ENCODE measurements around the gene GBGT1. TPM values are rescaled to one million over a fixed set of nuclear protein-coding genes. Genes with fewer than 3 reads are reported as not detected.

GBGT1 gene
- total RNA-seq, 4 donors from 2014 or later: 10.6 to 32.3 (median 20.5) TPM

DNA sequence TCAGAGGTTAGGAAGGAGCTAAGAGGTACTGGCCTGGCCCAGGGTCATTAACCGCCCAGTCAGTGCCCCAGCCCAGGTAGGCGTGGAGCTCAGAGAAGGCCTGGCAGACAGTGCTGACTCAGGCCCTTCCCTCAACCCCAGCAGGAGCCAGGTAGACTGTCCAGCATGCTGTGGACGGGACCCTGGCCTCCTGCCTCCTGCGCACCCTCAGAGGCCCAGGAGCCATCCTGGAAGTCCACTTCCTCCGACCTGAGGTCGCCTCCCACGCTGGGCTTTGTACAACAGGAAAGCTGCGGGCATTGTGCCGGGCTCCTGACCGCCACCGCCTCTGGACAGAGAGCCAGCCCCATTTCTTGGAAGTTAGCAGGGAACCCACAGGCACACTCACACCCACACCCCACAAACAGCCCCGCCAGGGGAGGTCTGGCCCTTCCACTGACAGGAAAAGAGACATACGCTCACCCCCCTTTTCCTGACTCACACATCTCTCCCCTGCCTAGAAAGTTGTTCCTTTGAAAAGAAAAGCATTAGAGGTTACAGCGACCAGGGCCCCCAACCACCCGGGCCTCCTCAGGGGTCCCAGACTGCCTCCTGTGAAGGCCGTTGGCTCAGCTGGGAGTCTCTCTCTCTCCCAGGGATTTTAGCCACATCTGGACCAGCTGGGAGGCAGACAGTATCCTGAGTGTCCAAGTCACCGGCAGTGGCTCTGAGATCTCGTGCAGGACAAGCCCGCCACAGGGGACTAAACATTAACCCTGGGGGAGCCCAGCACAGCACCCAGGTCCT, 50.4 kb downstream of the GBGT1 start:
- TF ChIP-seq, protein P1, sequence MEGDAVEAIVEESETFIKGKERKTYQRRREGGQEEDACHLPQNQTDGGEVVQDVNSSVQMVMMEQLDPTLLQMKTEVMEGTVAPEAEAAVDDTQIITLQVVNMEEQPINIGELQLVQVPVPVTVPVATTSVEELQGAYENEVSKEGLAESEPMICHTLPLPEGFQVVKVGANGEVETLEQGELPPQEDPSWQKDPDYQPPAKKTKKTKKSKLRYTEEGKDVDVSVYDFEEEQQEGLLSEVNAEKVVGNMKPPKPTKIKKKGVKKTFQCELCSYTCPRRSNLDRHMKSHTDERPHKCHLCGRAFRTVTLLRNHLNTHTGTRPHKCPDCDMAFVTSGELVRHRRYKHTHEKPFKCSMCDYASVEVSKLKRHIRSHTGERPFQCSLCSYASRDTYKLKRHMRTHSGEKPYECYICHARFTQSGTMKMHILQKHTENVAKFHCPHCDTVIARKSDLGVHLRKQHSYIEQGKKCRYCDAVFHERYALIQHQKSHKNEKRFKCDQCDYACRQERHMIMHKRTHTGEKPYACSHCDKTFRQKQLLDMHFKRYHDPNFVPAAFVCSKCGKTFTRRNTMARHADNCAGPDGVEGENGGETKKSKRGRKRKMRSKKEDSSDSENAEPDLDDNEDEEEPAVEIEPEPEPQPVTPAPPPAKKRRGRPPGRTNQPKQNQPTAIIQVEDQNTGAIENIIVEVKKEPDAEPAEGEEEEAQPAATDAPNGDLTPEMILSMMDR (IDR thresholded peaks at IDR 0.05; ENCODE audit: low read depth): no peak

DNA sequence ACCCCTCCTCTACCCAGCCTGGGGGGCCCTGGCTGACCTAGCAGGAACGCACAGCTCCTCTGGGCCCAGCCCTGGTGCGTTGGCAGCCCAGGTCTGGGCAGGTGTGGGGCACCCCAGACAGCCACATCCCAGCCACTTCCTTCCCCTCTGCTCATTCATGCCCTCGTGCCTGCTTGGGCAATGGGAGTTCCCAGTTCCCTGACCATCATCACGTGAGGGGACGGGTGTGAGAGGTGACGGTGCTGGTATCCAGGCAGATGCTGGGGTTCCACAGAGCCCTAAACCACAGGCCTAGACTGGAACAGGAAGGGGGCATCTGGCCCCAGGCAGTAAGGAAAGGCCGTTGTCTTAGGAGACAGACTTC, 51.1 kb downstream of the GBGT1 start:
- TF ChIP-seq, protein P1 (IDR thresholded peaks at IDR 0.05; ENCODE audit: low read depth): no peak

DNA sequence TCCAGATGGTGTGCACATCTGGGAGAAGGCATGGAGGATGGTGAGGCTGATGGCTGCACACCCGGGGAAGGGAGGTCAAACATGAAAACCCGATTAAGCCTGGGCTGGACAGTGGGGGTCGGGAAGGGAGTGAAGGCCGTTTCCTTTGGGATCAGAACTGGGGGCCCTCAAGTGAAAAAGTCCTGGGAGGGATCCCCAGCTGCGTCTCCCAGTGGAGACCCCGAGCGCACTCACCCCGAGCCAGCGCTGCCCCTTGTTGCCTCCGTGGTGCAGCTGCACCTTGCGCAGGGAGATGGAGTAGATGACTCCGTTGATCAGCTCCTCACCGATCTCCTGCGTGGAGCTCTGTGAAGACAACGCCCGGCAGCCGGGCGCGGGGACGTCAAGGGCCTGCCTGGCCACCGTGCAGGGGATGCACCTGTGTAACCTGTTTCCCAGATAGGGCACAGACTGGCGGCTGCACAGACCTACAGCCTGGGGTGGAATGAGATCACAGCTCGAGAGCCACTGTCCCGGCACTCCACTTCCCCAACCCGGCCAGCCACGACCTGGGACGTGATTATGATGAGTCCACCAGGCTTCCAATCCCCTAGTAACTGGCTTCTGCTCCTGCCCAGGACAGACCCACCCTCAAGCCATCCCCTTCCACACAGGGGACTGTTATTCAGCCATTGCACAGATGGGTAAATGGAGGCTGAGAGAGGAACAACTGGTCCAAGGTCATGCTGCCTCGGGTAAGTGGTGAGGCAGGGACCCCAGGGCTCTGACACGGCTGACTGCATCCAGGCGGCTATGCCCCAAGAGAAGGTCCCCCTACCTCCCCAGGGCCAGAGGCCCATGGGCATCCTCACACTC, 51.7 kb downstream of the GBGT1 start:
- TF ChIP-seq, protein P1 (IDR thresholded peaks at IDR 0.05; ENCODE audit: low read depth): no peak

DNA sequence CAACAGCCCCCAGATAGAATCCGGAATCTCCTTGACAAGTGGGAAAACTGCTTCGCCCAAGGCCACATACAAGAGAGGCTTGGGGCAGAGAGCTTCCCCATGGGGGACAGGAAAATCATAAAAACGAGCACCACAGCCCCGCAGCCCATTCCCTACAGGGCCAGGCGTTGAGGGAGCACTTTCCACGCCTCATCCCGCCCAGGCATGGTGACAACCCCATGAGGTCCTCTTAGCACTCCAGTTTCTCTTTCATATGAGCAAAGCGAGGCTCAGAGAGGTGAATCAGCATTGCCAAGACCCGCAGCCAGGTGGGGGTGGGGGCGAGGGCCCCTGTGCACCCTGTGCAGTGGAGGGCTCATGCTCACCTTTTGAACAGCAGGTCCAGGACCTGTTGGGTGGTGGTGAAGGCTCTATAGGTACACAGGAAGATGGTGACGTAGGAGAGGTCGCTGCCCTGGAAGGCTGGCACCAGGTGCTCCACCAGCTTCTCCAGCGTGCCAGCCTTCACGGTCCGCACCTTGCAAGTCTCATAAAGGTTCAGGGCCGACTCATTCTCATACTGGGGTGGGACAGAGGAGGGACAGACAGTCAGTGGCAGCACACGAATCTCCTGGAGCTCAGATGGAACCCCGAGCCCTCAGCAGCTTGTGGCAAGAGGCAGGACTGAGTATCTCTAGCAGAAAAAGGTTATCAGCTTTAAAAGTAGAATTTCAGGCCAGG, 53.6 kb downstream of the GBGT1 start:
- TF ChIP-seq, protein P1 (IDR thresholded peaks at IDR 0.05; ENCODE audit: low read depth): no peak

DNA sequence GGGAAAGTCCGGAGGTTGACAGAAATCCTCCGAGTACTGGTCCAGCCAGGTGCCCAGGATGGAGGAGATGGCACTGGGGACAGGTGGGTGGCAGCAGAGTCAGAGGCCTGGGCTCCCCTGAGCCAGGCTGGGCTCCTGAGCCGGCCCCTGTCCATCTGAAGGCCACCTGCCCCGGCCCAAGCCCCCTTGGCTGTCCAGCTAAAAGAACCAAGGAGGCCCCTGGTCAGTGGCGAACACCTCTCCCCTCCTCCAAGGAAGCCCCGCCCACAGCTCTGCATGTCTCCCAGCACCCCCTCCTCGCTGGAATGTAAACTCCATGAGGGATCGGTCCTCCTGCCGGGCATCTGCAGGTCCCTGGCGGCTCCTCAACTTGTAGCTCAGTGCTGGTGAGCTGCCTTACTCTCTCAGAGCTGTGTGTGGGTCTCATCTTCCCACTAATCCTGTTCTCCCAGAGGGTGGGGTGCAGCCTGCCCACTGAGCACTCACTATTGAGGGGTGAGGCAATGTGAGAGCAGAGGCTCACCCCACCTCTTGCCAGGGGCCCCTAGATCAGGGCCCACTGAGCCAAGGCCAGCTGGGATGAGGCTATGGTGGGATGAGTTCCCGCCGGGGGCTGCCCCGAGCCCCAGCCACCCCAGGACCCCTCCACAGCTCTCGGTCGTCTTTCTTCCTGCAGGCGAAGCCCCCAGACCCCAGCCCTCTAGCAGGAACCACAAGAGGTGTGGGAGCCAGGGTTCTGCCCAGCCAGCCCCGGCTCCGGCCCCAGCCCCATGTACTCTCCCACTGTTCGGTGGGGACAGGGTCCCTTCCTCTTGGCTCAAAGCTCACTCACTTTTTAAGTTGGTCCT, 54.7 kb downstream of the GBGT1 start:
- TF ChIP-seq, protein P1 (IDR thresholded peaks at IDR 0.05; ENCODE audit: low read depth): no peak

DNA sequence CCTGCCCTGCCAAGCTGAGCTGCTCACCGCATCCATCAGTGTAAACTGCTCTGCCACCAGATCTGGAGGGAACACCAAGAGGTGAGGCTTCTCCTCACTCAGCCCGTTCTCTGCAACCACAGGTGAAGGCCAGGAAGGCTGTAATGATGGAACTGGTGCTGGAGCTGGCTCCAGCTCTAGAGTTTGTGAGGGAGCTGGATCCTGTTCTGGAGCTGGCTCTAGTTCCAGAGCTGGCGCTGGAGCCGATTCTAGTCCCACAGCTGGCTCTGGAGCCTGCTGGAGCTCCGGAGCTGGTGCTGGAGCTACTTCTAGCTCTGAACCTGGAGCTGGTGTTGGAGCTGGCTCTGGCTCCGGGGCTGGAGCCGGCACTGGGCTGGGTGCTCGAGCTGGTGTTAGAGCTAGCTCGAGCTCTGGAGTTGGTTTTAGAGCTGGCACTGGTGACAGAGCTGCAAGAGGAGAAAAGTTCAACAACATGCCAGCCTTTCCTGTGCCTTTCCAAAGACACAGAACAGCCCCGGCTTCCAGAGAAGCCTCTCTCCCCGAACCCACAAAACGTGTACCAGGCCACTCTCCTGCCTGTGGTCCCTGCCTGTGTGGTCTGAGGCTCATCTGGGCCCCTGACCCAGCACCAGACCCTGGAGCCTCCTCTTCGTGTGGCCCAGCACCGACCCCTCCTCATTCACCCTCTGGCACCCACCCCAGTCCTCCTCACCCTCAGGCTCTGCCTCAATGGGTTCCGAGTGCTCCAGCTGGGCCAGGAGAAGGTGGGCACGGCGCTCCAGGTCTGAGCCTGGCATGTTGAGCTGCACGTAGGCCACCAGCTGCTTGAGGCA, 55.5 kb downstream of the GBGT1 start:
- TF ChIP-seq, protein P1 (IDR thresholded peaks at IDR 0.05; ENCODE audit: low read depth): no peak
